ENCODE results near the gene RACGAP1. TPM values are rescaled to one million over a fixed set of nuclear protein-coding genes. Genes with fewer than 3 reads are reported as not detected.
"Not testable (repeated sequence)": the region's sequence is repeated elsewhere in the genome, so short reads cannot be mapped to it uniquely, and the experiment has no call there.

The RACGAP1 gene
- total RNA-seq, 1 donor from 2014 or later, result 112 TPM

DNA sequence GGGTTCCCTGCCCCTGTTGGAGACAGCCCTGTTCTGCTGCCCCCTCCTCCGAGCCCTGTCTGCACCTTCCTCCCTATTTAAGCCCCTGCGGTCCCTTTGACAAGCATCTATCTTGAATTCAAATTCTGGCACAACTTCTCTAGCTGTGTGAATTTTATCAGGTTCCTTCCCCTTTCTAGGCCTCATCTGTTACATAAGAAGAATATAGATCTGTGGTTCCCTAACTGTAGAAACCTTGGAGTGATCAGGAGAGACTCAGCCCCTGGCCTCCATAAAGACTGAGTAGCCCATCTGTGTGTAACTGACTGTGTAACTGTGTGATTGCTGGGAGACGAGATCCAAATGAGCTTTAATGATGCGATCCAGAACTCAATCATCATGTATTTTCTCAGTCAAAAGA is 13.0 kb upstream of the RACGAP1 start:
- intact Hi-C loops (cut with micrococcal nuclease), result no loop called here

DNA sequence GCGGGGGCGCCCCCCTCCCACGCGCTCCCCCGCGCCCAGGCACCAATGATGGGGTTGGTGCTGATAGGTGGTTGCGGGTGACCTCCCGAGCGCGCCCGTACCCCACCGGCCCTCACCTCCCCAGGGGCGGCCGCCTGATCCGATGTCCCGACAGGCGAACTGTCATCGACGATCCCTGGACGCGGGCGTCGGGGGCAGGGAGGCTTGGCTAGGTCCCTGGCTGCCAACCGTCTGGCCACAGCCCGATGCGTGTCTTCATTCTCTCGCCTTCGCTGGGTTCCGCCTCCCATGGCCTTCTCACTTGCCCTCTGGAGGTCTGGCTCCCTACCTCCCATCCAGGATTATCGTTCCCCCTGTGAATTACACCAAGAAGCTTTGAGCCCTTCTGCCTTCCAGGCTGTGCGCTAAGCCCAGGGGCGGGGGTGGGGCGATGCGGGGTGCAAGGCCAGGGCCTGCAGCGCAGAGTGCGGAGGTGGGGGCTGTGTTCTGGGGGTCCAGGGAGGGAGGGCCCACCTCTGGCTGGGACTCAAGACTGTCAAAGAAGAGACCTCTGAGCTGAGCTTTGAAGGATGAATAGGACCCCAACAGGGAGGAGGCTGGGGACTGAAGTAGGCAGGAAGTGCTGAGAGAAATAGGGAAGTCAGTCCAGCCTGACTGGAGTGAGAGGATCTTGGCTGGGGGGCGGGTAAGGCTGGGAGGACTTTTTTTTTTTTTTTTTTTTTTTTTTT is 7.7 kb upstream of the RACGAP1 start:
- intact Hi-C loops (cut with micrococcal nuclease), result no loop called here

DNA sequence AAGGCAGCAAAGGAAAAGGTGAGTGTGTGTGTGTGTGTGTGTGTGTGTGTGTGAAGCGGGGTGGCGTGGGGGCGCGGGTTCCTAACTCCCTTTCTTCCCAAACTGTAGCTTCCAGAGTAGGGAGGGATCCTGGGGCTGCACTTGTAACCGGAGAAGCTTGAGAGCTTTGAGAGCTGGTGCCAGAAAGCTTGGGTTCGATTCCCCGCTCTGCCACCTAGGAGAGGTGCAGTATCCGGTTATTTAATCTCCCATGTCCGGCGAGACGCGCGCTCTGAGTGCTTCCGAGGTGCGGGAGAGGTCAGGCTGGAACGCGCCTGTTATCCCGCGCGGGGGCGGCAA is 7.2 kb upstream of the RACGAP1 start:
- intact Hi-C loops (cut with micrococcal nuclease), result no loop called here

DNA sequence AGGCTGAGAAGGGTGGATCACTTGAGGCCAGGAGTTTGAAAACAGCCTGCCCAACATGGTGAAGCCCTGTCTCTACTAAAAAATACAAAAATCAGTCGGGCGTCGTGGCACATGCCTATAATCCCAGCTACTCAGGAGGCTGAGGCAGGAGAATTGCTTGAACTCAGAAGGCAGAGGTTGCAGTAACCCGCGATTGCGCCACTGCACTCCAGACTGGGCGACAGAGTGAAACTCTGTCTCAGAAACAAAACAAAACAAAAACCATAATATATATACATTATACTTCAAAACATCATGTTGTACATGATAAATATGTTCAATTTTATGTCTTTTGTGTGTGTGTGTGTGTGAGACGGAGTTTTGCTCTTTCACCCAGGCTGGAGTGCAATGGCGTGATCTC is 5.2 kb upstream of the RACGAP1 start:
- intact Hi-C loops (cut with micrococcal nuclease), result not testable (repeated sequence)

DNA sequence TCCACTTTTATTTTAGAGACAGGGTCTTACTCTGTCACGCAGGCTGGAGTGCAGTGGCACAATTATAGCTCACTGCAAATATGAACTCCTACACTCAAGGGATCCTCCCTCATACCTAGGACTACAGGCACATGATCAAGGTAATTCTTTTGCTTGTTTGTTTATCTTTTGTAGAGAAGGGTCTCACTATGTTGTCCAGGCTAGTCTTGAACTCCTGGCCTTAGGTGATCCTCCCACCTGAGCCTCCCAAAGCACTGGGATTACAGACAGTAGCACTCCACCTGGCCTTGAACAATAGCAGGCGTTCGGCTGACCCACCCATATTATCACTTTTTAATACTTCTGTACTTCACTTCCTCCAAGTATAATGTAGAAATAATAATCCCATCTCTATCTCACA is 1.4 kb upstream of the RACGAP1 start:
- intact Hi-C loops (cut with micrococcal nuclease), result loop anchor here (5.0 kb wide), 1 partner anchor 1869 kb away; the partner anchor contains the start of gene ASB8

DNA sequence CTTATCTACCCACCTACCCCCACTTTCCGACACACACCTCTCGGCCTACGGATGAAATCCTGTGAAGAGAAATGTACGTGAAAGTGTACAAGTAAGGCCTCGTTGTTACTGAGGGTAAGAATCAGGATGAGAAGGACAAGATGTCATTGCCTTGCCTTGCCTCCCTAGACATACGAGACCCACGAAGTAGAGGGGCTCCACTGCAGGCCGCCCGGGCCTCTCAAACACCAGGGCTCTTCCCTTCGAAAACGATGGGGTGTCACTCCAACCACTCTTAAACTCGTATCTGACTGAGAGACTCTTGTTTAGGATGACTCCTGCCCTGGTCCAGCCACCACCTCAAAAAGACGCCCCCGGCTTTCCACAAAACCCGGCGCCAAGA is 498 bp downstream of the RACGAP1 start:
- intact Hi-C loops (cut with micrococcal nuclease), result loop anchor here (1.0 to 5.0 kb wide), 16 partner anchors 15 to 1867 kb away; partner anchors contain the start of genes ASB8, BCDIN3D, CERS5 and COX14

DNA sequence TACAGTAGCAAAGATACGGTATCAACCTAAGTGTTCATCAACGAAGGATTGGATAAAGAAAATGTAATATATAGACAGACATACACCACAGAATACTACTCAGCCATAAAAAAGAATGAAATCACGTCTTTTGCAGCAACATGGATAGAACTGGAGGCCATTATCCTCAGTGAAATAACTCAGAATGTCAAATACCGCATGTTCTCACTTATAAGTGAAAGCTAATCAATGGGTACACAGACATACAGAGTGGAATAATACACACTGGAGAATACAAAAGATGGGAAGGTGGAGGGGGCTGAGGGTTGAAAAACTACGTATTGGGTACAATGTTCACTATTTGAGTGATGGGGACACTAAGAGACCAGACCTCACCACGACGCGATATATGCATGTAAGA is 1.1 kb downstream of the RACGAP1 start:
- intact Hi-C loops (cut with micrococcal nuclease), result loop anchor here (2.0 kb wide), 3 partner anchors 195 to 1025 kb away; partner anchors contain the start of genes LETMD1, NCKAP5L and TROAP

DNA sequence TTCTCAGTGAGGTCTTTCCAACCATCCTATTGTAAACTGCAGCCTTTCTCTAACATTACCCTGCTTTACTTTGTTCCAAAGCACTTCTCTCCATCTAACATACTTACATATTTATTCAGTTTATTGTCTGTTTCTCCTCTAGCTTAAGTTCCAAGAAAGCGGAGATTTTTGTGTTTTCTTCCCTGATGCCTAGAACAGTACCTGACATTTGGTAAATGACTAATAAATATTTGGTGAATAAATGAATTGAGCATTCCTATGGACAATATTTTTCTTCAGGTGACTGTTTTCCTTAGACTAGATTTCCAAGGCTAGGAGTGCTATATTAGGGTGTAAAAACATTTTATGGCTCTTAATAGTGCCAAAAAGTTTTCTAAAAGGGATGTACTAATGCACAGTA is 2.4 kb downstream of the RACGAP1 start:
- intact Hi-C loops (cut with micrococcal nuclease), result no loop called here

DNA sequence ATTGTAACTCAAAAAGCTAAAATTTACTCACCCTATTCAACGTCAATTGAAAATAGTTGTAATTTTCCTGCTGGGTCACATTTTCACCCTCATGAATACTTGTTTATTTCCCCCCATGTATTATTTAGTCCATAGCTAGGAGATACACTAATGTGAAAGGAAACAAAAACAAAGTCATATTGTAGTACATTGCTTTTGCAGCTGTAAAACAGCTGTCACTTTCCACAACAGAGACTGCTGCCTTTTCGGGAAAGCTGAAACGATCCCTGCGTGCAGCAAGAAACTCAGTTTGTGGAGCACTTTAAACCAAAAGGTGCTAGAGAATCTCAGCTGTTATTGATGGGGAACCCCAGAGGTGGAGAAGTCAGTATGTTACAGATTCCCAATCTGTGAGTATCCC is 4.3 kb downstream of the RACGAP1 start:
- intact Hi-C loops (cut with micrococcal nuclease), result no loop called here

DNA sequence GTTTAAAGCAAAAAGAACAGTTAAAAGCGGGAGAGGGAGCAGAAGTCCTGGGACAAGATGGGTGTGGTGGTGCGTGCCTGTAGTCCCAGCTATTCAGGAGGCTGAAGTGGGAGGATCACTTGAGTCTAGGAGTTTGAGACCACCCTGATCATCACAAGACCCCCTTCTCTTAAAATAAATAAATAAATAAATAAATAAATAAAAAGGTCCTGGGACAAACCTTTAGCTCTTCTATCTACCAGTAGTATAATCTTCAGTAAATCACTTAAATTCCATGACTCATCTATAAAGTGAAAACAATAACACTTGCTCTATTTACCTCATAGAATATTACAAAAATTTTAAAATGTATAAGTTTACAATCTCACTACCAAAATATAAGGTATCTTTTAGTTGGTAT is 5.8 kb downstream of the RACGAP1 start:
- intact Hi-C loops (cut with micrococcal nuclease), result no loop called here

DNA sequence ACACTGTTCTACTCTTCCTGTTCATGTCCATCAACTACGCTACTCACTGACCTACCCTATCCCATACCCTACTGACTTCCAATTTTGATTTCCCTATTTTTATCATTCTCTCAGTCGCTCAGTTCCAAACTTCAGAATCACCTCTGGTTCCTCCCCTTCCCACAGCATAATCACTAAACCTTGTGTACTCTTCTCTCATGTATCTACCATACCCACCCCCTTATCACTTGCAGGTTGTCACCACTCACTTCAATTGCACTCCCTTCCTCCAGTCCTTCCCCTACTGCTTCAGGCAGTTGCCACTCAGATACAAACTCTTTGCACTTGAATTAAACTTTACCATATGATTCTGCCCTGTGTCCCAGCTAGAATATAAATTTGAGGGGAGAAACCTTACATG is 6.3 kb downstream of the RACGAP1 start:
- intact Hi-C loops (cut with micrococcal nuclease), result no loop called here

DNA sequence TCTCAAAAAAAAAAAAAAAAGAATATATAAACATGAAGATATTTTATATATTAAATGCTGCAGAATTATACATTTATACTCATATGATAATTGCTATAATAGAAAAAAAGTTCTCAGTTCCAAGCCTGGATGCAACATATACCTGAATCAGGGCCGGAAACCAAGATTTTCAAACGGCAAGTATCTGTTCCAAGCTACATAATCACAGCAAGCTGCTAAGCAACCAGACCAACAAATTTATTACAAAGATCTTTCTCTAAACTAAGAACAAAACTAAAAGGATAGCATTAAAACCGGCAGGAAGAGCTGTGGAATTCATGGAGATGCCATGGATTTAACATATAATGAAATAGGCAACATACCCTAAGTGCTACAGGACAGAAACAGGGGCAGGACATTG is 7.1 kb downstream of the RACGAP1 start:
- intact Hi-C loops (cut with micrococcal nuclease), result no loop called here

DNA sequence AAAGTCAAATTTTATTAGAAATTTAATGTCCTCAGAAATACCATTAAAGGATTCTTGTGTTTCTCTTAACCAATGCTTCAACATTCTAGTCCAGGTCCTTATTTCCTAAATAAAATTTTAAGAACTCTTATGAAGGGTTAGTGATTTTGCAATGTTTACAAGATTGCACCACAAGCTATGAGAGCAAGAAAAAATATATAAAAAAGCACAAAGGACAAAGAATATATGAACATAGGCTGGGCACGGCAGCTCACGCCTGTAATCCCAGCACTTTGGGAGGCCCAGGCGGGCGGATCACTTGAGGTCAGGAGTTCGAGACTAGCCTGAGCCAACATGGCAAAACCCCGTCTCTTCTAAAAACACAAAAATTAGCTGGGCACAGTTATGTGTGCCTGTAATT is 7.7 kb downstream of the RACGAP1 start:
- intact Hi-C loops (cut with micrococcal nuclease), result no loop called here

DNA sequence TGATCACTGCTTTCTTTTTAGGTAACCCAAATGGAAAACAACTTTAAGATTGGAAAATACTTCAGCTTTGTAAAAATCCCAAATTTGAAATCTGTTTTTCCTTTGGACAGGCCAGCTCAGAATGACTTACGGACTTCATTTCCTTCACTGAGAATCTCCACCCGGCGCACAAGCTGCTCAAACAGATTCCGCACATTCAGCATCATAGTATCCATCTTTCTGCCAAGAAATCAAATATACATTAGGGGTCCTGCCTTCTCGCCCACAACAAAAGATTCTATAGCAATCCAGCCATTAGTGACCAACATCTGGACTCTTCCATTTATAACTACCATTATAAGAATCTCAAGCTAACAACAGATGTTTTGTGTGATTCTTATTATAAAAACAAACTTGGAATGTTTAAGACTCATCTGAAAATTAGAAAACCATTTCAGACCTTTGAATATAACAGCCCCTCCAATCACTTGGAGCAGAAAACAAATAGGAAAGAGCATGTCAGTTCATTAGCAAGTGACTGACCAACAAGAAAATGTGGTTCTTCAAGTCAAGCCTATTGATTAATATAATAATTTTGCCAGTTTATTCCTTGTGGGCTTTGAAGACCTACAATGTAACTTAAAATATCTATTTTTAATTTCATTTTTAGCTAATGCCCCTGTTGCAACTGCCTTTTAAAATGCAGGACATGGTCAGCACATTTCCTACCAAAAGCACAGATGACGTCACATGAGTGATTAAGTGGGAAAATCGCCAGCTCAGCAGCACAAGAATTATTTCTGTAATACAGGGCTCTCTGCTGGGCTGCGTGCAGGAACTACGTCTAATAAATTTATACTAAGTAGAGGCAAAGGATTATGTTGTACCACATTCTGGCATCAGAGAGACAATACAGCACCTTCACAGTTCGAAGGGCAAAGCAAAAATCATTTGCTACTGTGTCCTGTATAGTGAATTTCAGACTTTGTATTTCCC is 8.5 kb downstream of the RACGAP1 start:
- intact Hi-C loops (cut with micrococcal nuclease), result no loop called here

DNA sequence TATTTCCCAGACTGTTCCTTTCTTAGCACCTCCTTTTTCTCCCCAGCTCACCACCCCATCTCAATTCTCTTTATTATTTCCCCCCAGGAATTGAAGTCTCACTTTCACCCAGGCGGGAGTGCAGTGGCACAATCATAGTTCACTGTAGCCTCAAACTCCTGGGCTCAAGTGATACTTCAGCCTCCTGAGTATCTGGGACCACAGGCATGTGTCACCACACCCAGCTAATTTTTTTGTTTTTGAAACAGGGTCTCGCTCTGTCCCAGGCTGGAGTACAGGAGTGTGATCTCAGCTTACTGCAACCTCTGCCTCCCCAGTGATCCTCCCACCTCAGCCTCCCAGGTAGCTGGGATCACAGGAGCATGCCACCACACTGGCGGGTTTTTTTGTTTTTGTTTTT is 11.0 kb downstream of the RACGAP1 start:
- intact Hi-C loops (cut with micrococcal nuclease), result no loop called here

DNA sequence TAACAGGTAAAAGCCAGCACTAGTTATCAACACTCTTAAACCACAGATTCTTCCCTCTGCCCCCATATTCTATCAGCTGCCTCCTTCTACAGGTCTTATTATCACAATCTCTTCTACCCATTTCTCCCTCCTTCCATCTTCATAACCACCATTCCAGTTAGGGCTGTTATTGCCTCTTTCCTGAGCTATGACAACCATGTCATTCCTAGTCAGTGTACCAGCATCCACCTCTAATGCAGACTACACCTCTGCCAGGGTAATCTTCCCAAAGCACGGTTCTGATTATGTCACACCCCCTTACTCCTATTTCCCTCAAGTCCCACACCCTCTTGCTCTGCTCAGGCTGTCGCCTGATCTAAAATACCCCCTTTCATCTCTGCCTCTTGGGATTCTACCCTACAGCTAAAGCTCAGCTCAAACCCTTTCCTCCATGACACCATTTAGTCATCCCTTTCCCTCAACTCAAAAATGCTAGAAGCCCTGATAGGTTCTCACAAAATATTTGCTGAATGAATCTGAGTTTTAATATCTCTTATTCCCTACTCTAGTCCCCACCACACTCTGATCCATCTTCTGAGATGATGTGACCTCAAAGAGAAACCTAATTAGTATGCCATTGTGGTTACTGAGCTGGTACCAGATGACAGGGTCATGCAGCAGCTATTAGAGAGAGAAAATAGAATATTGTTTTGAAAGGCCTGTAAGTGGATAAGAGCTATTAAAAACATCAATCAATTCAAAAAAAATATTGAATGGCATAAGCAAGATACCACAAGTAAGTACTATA is 11.7 kb downstream of the RACGAP1 start:
- intact Hi-C loops (cut with micrococcal nuclease), result no loop called here

DNA sequence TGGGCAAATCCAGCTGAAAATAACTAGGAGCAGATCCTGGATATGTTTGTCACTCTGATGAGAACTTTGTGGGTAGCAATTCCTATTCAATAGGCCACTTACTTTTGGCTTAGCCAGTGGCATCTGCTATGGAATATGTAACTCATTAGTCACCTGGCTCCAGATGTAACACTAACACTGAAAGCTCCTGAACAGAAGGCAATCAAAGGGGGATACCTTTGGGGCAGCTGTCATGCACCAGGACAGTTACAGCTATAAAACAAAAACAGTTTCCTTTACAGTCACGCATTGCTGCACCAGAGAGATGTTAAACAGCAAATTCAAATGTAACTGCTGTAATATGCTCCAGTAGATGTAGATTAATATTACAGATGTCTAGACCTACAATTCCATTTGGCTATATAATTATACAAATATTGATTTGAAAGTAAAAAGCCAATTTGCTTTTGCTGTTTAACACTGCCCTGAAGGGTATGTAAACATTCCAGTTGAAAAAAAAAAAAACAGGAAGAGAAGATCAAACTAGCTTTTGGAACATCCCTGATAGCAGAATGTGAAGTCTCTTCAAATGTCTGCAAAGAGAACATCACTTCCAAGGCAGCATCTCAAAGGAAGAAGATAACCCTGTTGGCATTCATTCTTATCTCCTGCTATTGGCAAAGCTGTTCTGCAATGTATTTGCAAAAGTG is 18.4 kb downstream of the RACGAP1 start:
- intact Hi-C loops (cut with micrococcal nuclease), result no loop called here

DNA sequence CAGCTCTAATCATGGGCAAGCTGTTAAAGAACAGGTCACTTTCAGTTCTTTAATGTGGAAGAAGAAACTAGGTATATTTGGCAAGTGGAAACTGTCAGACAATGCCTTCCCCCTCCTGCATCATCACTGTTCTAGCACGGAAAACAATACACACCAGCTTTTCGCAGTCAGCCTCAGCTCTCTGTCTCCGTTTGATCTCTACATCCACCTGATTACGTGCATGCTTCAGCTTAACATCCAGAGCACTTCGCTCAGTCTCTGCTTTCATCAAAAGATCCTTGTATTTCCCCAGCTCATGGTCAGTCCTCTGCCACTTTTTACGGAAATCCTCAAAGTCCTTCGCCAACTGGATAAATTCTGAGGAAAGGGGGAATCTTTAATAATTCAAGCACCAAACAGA is 19.0 kb downstream of the RACGAP1 start:
- intact Hi-C loops (cut with micrococcal nuclease), result no loop called here

DNA sequence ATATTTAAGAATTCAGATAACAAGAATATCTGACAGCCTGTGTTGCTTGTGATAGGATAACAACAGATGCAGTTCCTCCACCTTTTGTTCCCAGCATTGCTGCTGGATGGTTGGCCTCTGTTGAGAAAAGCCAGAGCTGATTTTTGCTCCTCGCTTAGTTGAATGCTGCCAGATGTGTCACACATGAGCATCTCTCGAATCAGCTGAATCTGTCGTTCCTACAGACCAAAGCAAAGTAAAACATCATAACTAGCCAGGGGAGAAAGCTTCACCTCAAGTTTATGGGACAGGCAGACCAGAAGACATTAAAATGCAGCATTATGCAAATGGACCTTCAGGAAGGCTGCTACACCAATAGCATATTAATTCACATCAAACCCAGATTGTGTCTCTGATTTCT is 20.1 kb downstream of the RACGAP1 start:
- intact Hi-C loops (cut with micrococcal nuclease), result no loop called here

DNA sequence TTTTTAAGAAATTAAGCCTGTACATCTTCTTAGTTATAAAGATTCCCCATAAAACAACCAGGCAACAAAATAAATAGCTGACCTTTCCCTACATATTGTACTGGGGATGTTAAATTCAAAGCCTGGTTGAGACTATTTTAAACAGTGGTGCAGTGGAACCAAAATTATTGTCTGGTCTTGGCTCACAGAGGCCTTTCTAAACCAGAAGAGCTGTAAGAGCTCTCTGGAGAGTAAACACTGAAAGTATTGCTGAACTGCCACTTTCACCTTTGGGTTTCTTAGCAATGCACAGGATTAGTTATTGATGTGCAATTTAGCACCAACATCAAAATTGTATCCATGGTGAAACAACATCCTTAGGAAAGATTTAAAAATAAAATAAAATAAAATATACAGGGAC is 20.6 kb downstream of the RACGAP1 start:
- intact Hi-C loops (cut with micrococcal nuclease), result no loop called here

DNA sequence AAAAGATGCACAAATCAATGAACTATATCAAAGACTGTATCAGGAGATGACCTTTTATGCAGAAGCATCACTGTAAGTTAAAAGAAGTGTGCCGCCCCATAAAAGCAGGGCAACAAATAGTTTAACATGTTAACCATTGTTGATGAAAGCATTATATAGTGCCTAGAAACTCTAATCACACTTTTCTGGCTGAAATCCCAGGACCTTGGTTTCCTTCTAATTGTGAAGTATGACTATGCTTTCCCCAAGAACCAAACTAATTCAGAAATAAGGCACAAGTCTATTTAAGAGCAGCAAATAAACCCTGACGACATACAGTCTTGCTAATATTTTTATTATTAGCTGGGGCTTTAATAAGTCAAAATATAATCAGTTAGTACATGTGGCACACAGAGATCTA is 21.7 kb downstream of the RACGAP1 start:
- intact Hi-C loops (cut with micrococcal nuclease), result no loop called here

Measured in T-helper 1 cell treated with Interleukin-12 subunit alpha and Interleukin-12 subunit beta and Interleukin-4 antibody, amounts not matched to agents 30 ng/mL and 1 ng/mL, for 36 hours (primary cell).